Esophagus muscularis mucosa (tissue), 4 donors: ENCODE results near the gene BBS7. TPM values are rescaled to one million over a fixed set of nuclear protein-coding genes. Genes with fewer than 3 reads are reported as not detected.

ENCODE experiments used
- DNase-seq: peaks from one replicate; pipeline ENCODE4 v3.0.0-alpha.2; 2017; ENCODE audit errors: extremely low spot score
- H3K27ac ChIP-seq, 4 donors: fragments of 200-600 bp; sonication (generic); replicated peaks in 1 of 4; 1 replicate in 3 of 4; 2 replicates in 1 of 4; pipeline ENCODE4 v1.5.1; 2016 to 2019; ENCODE audit warnings: mild to moderate bottlenecking in 1 of 4
- H3K27me3 ChIP-seq, 4 donors: fragments of 200-600 bp; sonication (generic); one replicate each; pipeline versions ENCODE4 v1.5.1 to v1.6.0; 2016 to 2019
- H3K36me3 ChIP-seq, 4 donors: fragments of 200-600 bp; sonication (generic); one replicate each; pipeline ENCODE4 v1.5.1; 2016 to 2019
- H3K4me1 ChIP-seq, 4 donors: fragments of 200-600 bp; sonication (generic); one replicate each; pipeline ENCODE4 v1.5.1; 2016 to 2019
- H3K4me3 ChIP-seq, 4 donors: fragments of 200-600 bp; sonication (generic); 1 replicate in 2 of 4; 2 replicates in 2 of 4; pipeline ENCODE4 v1.5.1; 2016 to 2019; ENCODE audit warnings: mild to moderate bottlenecking in 4 of 4, moderate library complexity in 1 of 4
- H3K9me3 ChIP-seq, 4 donors: fragments of 200-600 bp; sonication (generic); 1 replicate in 3 of 4; 2 replicates in 1 of 4; pipeline ENCODE4 v1.5.1; 2016 to 2019
- EP300 ChIP-seq: sonication (generic); formaldehyde crosslinking; IDR thresholded peaks from one replicate; pipeline ENCODE4 v1.6.1; 2017; ENCODE audit warnings: antibody characterized with exemption
- POLR2A ChIP-seq: fragments of 450-650 bp; IDR thresholded peaks from one replicate; pipeline ENCODE4 v1.6.1; 2017; ENCODE audit warnings: antibody characterized with exemption, moderate library complexity, mild to moderate bottlenecking, low read depth
- POLR2AphosphoS5 ChIP-seq, 2 donors: sonication (generic); formaldehyde crosslinking; IDR thresholded peaks; one replicate each; pipeline ENCODE4 v1.6.1; 2017; ENCODE audit warnings: antibody characterized with exemption in 2 of 2
- WGBS: methylation state at CpG from one replicate; pipeline ENCODE4 v1.1.5; 2018; 5-methylcytosine and 5-hydroxymethylcytosine counted together
- intact Hi-C: fragments of 100-400 bp; cut with DNase I; formaldehyde crosslinking; loops from one replicate; pipeline ENCODE4 v1.15.1; 2023
- total RNA-seq, 4 donors: library from RNA; depleted of rRNA; stranded (reverse); fragments of >200 nt; gene quantifications; one replicate each; pipeline versions ENCODE4 v1.1.0 to v1.2.1, GENCODE V29; 2016
- TF ChIP-seq, protein P1 (sequence below), 3 experiments: fragments of 200-600 bp in 2 of 3; fragments of 450-650 bp in 1 of 3; sonication (generic) in 2 of 3; IDR thresholded peaks; one replicate each; pipeline ENCODE4 v1.5.1; 2017 to 2019; ENCODE audit warnings: antibody characterized with exemption in 3 of 3, mild to moderate bottlenecking in 2 of 3, moderate library complexity in 1 of 3

Gene BBS7
- total RNA-seq, 4 donors from 2014 or later, result 14.3 to 17.9 (median 15.2) TPM

DNA sequence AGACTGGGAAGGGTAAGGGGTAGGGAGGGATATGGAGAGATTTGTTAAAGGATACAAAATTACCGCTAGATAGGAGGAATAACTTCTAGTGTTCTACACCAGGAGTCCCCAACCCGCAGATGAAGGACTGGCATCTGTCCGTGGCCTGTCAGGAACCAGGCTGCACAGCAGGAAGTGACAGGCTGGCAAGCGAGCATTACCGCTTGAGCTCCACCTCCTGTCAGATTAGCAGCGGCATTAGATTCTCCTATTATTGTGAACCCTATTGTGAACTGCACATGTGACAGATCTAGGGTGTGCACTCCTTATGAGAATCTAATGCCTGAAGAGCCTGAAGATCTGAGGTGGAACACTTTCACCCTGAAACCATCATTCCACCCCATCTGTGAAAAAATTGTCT is 27.9 kb upstream of the BBS7 start:
- Histone ChIP-seq H3K36me3 (no peaks in the 10 kb centered on the region), H3K27me3 (no peaks in the 10 kb centered on the region), H3K4me1 (no peaks in the 10 kb centered on the region), H3K9me3 (no peaks in the 10 kb centered on the region), H3K4me3 (no peak overlapping the region), H3K27ac (no peak overlapping the region)
- intact Hi-C loops, result no loop called here
- TF ChIP-seq, protein P1, sequence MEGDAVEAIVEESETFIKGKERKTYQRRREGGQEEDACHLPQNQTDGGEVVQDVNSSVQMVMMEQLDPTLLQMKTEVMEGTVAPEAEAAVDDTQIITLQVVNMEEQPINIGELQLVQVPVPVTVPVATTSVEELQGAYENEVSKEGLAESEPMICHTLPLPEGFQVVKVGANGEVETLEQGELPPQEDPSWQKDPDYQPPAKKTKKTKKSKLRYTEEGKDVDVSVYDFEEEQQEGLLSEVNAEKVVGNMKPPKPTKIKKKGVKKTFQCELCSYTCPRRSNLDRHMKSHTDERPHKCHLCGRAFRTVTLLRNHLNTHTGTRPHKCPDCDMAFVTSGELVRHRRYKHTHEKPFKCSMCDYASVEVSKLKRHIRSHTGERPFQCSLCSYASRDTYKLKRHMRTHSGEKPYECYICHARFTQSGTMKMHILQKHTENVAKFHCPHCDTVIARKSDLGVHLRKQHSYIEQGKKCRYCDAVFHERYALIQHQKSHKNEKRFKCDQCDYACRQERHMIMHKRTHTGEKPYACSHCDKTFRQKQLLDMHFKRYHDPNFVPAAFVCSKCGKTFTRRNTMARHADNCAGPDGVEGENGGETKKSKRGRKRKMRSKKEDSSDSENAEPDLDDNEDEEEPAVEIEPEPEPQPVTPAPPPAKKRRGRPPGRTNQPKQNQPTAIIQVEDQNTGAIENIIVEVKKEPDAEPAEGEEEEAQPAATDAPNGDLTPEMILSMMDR (IDR thresholded peaks at IDR 0.05), result no peak
- TF ChIP-seq POLR2A, result no peak
- TF ChIP-seq POLR2AphosphoS5 (IDR thresholded peaks at IDR 0.05), result no peak
- TF ChIP-seq EP300, result no peak
- WGBS, result 57% methylated on average over 6 of the region's 6 CpGs
- no peak for DNase-seq

DNA sequence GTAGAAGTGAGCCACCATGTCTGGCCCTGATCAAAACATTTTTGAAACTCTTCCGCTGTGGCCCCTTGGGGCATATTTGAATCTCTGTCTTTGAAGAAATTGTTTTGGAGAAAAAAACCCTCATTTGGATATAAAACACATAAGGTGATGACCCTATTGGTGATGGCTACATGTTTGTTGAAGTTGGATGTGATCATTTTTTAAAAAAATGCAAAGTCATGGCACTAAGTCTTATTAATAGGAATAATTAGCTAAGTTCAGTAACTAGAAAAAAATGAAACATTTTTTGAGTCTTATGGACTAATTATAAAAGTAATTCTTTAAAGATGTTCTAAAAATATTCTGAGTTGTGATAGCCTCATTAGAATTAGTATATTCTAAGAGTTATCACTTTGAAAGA is 17.9 kb upstream of the BBS7 start:
- H3K27ac ChIP-seq, result no peak overlapping the region
- 100% methylated on average over 1 of the region's 1 CpG for WGBS
- H3K4me3 ChIP-seq, result no peak overlapping the region
- H3K4me1 ChIP-seq, result no peaks in the 10 kb centered on the region
- H3K36me3 ChIP-seq, result no peaks in the 10 kb centered on the region
- TF ChIP-seq, protein P1 (IDR thresholded peaks at IDR 0.05), result no peak
- TF ChIP-seq POLR2AphosphoS5 (IDR thresholded peaks at IDR 0.05) (no peak), EP300 (no peak), POLR2A (no peak)
- intact Hi-C loops, result no loop called here
- H3K27me3 ChIP-seq, result no peaks in the 10 kb centered on the region
- H3K9me3 ChIP-seq, result no peaks in the 10 kb centered on the region
- no peak for DNase-seq

DNA sequence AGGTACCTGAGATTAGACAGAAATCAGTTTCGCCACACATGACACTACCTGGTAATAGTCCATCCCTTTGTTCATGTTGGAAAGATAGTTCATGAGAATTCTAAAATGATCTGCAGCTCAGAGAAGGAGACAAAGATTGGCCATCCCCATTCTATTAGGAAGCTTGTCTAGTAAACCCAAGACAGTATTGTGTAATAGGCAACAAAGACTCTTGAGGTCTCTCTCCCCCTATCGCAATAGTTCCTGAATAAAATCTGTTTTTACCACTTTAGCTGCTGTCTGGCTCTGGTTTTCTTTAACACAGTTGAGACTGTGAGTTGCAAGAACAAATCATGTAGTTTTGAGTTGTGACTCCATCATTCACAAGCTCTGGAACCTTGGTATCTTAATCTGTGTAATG is 14.8 kb upstream of the BBS7 start:
- Histone ChIP-seq H3K36me3 (no peaks in the 10 kb centered on the region), H3K27me3 (no peaks in the 10 kb centered on the region), H3K4me3 (no peak overlapping the region), H3K4me1 (no peaks in the 10 kb centered on the region), H3K9me3 (no peaks in the 10 kb centered on the region), H3K27ac (no peak overlapping the region)
- WGBS, result 89% methylated on average over 2 of the region's 2 CpGs
- no peak for DNase-seq
- intact Hi-C loops, result no loop called here
- TF ChIP-seq, protein P1 (IDR thresholded peaks at IDR 0.05), result no peak
- TF ChIP-seq POLR2AphosphoS5 (IDR thresholded peaks at IDR 0.05) (no peak), EP300 (no peak), POLR2A (no peak)

DNA sequence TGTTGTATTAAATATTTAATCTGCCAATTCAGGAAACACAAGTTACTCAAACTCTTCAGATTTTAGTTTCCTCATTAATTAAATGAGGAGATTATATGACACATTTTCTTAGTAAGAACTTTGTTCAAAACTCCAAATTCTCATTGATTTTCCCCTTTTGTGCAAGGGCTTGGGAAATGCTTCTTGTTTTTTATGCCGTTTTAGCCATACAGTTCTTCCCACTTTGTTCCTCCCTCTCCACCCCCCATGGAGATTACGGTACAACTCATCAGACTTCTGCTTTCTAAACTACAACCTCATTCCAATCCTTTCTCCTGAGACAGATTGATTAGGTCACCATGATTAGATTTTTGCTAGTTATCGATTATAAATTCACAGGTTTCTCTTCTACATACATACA is 10.9 kb upstream of the BBS7 start:
- TF ChIP-seq EP300 (no peak), POLR2AphosphoS5 (IDR thresholded peaks at IDR 0.05) (no peak), POLR2A (no peak)
- TF ChIP-seq, protein P1 (IDR thresholded peaks at IDR 0.05), result no peak
- DNase-seq, result no peak
- no peak overlapping the region for H3K4me3 ChIP-seq
- no peaks in the 10 kb centered on the region for H3K36me3 ChIP-seq
- WGBS, result 68% methylated on average over 3 of the region's 3 CpGs
- no peak overlapping the region for H3K27ac ChIP-seq
- intact Hi-C loops, result no loop called here
- H3K9me3 ChIP-seq, result no peaks in the 10 kb centered on the region
- H3K27me3 ChIP-seq, result no peaks in the 10 kb centered on the region
- no peaks in the 10 kb centered on the region for H3K4me1 ChIP-seq

DNA sequence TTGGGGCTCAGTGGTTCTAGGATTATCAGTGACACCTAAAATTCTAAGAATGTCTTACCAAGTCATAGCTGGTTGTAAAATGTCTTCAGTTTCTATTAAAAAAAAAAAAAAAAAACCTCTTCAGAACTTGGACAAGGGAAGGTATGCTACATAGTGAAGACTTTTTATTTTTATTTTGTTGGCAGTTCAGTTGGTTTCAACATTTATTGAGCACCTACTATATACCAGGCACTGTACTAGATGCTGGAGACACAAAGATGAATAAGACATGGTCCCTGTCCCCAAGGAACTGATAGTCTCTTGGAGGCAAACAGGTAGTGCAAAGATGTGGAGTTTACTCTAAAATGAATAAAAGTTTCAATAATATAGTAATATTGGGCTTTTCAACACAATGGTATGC is 8.9 kb upstream of the BBS7 start:
- Histone ChIP-seq H3K36me3 (no peaks in the 10 kb centered on the region), H3K9me3 (no peaks in the 10 kb centered on the region), H3K4me3 (no peak overlapping the region), H3K27me3 (no peaks in the 10 kb centered on the region), H3K4me1 (no peaks in the 10 kb centered on the region), H3K27ac (no peak overlapping the region)
- TF ChIP-seq EP300, result no peak
- TF ChIP-seq POLR2A, result no peak
- TF ChIP-seq, protein P1 (IDR thresholded peaks at IDR 0.05), result no peak
- no peak for TF ChIP-seq POLR2AphosphoS5 (IDR thresholded peaks at IDR 0.05)
- intact Hi-C loops, result loop anchor here (10.0 kb wide), 1 partner anchor 276 kb away; the partner anchor contains the start of gene BLTP1
- DNase-seq, result no peak
